HG02678 (cell line): Measurements from ENCODE around the gene TTLL1.
"Not testable (repeated sequence)": the region's sequence is repeated elsewhere in the genome, so short reads cannot be mapped to it uniquely, and the experiment has no call there.

Experiments used
- ATAC-seq: cut with Tn5 transposase; IDR thresholded peaks from one replicate; pipeline ENCODE4 v1.9.1; 2021; ENCODE audit warnings: mild to moderate bottlenecking, moderate library complexity; ENCODE audit not compliant: unreplicated experiment

The TTLL1 gene

DNA sequence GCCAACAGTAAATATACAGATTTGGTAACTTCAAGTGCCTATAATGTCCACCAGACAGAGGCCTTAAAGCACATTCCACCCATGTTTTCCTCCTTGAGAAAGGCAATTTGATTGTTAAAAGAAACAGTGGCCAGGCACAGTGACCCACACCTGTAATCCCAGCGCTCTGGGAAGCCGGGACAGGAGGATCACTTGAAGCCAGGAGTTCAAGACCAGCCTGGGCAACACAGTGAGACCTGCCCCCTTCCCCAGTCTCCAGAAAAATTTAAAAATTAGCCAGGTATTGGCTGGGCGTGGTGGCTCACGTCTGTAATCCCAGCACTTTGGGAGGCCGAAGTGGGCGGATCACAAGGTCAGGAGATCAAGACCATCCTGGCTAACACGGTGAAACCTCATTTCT is 93.5 kb downstream of the TTLL1 start:
- not testable (repeated sequence) for ATAC-seq

DNA sequence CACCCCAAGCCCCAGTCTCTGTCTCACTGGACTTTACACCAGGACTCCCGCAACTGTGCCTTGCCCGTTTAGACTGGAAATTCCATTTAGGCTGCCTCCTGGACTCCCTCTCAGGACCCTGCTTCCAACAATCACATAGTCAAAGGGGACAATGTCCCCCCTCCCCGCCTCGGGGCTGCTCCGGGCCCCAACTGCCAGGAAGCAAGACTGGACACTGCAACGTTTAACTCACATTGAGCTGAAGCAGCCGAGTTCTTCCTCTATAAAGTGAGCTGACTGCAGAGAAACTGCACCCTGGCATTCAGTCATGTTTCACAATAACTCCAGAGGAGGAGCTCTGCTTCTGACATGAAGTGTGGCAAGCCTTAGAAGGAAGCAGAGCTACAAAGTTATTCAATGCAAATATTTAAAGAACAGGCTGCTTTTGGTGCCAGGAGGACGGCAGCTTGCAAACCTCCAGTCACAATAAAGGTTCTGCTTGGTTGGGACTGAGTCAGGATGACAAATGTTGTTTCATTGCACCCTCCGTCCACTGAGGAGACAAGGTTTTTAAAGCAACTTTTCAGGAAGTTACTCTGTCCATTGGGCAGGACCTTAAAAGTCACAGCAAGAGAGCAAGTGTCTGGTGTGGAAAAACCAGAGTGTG is 94.2 kb downstream of the TTLL1 start:
- no peak for ATAC-seq

DNA sequence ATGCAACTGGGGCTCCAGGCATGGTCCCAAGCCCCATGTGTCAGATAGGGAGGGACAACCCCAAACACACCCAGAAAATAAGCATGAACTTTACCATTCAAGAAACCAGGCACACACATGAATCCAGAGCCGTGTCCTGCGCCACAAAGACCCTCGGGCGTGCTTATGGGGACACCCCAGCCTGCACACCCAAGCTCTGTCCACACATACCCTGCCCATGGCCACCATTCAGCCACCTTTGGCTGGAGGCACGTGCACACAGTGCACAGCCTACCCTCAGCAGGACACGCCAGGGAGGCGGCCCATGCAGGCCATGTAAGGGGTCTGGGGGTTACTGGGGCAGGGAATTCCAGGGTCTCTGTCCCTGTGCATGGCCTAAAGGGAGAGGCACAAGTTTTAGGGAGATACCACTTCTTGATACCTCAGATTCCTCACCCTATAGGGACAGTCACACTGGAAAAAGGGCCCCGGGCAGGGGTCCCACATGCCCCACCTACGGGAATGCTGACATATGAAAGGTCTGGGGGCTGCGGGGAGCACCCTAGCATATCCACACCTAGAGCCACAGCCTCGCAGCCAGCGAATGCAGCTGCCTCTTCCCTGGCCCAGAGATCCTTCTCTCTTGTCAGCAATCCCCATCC is 94.8 kb downstream of the TTLL1 start:
- ATAC-seq, result no peak

GRCh38 chr22:42993651-42994275 is 95.4 kb downstream of the TTLL1 start:
- no peak for ATAC-seq

- ATAC-seq, result no peak
Observed at GRCh38 chr22:42992886-42993479, 96.2 kb downstream of the TTLL1 start.

GRCh38 chr22:42992092-42992491 is 97.1 kb downstream of the TTLL1 start:
- no peak for ATAC-seq

- ATAC-seq, result no peak
Observed at GRCh38 chr22:42991010-42991651, 98.1 kb downstream of the TTLL1 start.

DNA sequence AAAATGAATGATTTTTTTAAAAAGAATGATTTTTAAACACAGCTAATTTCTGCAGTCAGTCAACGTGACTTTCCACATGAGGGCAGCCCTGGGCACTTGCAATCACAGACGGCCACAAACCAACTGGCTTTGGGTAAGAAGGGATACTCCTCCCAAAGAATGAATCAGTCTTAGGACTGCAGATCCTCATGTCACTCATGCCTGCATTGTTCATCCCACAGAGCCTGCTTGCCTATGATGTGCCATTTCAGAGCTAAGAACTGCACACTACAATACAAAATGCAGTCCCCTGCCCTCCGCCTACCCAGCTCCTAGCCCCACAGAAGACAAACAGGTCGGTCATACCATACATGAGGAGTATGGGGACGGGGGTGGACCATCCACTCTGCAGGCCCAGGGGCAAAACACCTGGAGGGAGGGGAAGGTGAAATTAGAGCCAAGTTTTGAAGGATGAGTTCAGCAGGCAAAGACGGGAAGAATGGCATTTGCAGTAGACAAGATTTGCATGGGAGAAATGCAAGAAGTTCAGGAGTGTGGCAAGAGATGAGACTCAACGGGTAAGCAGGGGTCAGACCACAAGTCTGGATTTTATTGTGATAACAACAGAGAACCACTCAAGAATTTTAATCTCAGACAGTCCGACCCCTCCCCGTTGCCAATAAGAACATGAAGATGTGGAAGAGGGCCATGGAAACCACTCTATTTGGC is 98.9 kb downstream of the TTLL1 start:
- ATAC-seq, result no peak
